Prostate gland (tissue), 2 donors: ENCODE results near the gene TRIM7.

Experiments
- CTCF ChIP-seq, 4 experiments: fragments of 200-600 bp in 2 of 4; fragments of 450-650 bp in 2 of 4; sonication (generic) in 2 of 4; IDR thresholded peaks; 1 replicate in 3 of 4; 2 replicates in 1 of 4; pipeline ENCODE4 v1.5.1; 2016 to 2019; ENCODE audit warnings: antibody characterized with exemption in 4 of 4, mild to moderate bottlenecking in 2 of 4, moderate library complexity in 2 of 4
- POLR2A ChIP-seq: fragments of 450-650 bp; IDR thresholded peaks from one replicate; pipeline ENCODE4 v1.6.1; 2016; ENCODE audit warnings: antibody characterized with exemption, mild to moderate bottlenecking
- POLR2AphosphoS5 ChIP-seq: sonication (generic); formaldehyde crosslinking; IDR thresholded peaks from one replicate; pipeline ENCODE4 v1.6.1; 2017; ENCODE audit warnings: antibody characterized with exemption

GRCh38 chr5:181161534-181162175, 43.3 kb downstream of the TRIM7 start:
- TF ChIP-seq POLR2A (no peak), POLR2AphosphoS5 (no peak), CTCF (IDR thresholded peaks at IDR 0.05) (no peak)
